Muscle of leg (tissue), 11 donors: ENCODE results near the gene INSL3. TPM values are rescaled to one million over a fixed set of nuclear protein-coding genes. Genes with fewer than 3 reads are reported as not detected.
"Not testable (repeated sequence)": the region's sequence is repeated elsewhere in the genome, so short reads cannot be mapped to it uniquely, and the experiment has no call there.

Source experiments
- DNase-seq: peaks from one replicate; pipeline ENCODE4 v3.0.0; 2013
- H3K27ac ChIP-seq: one replicate; pipeline ENCODE4 v1.5.1; 2013; ENCODE audit warnings: mild to moderate bottlenecking, low read length, control low read depth
- H3K27me3 ChIP-seq: one replicate; pipeline ENCODE4 v1.6.1; 2013; ENCODE audit warnings: low read length; ENCODE audit not compliant: control insufficient read depth, insufficient read depth
- H3K36me3 ChIP-seq: one replicate; pipeline ENCODE4 v1.6.1; 2013; ENCODE audit warnings: low read length; ENCODE audit not compliant: control insufficient read depth, insufficient read depth
- H3K4me1 ChIP-seq: one replicate; pipeline ENCODE4 v1.6.1; 2013; ENCODE audit warnings: low read length; ENCODE audit not compliant: control insufficient read depth, insufficient read depth
- H3K4me3 ChIP-seq: one replicate; pipeline ENCODE4 v1.5.1; 2013; ENCODE audit warnings: low read length, control low read depth
- H3K9me3 ChIP-seq: replicated peaks from 2 replicates; pipeline ENCODE4 v1.6.1; 2013; ENCODE audit warnings: low read depth, low read length; ENCODE audit not compliant: control insufficient read depth
- WGBS: methylation state at CpG from one replicate; pipeline ENCODE4 v1.1.5; 2013; ENCODE audit warnings: missing lambda C conversion rate; ENCODE audit not compliant: insufficient coverage; 5-methylcytosine and 5-hydroxymethylcytosine counted together
- polyA plus RNA-seq, 8 donors: library from polyadenylated mRNA; unstranded; fragments of 120-200 nt; gene quantifications; one replicate each; pipeline versions ENCODE4 v1.2.1 to v1.2.3, GENCODE V29; 2013; ENCODE audit warnings: inconsistent platforms in 1 of 8, low replicate concordance in 1 of 8; ENCODE audit not compliant: insufficient read length in 8 of 8, insufficient read depth in 1 of 8
- total RNA-seq: library from RNA; stranded (reverse); fragments of 120-200 nt; gene quantifications from one replicate; pipeline ENCODE4 v1.2.4, GENCODE V29; 2013

The INSL3 gene
- total and polyA plus RNA-seq, 9 donors = not detected

GRCh38 chr19:17817668-17818363 lies 3.5 kb downstream of the INSL3 start:
- H3K27me3 ChIP-seq = peaks cover 2% of the 10 kb centered on the region
- no peak overlapping the region for H3K27ac ChIP-seq
- H3K4me3 ChIP-seq = no peak overlapping the region
- WGBS = 74% methylated on average over 10 of the region's 13 CpGs
- no peaks in the 10 kb centered on the region for H3K9me3 ChIP-seq
- H3K4me1 ChIP-seq = no peaks in the 10 kb centered on the region
- DNase-seq = no peak
- no peaks in the 10 kb centered on the region for H3K36me3 ChIP-seq

- Histone ChIP-seq H3K27ac (no peak overlapping the region), H3K27me3 (peaks cover 7% of the 10 kb centered on the region), H3K4me1 (no peaks in the 10 kb centered on the region), H3K36me3 (no peaks in the 10 kb centered on the region), H3K4me3 (no peak overlapping the region), H3K9me3 (peaks cover 2% of the 10 kb centered on the region)
- 20% methylated on average over 3 of the region's 5 CpGs for WGBS
- DNase-seq = no peak
Measured at GRCh38 chr19:17812099-17812498, 9.2 kb downstream of the INSL3 start.

GRCh38 chr19:17811681-17812080 lies 9.6 kb downstream of the INSL3 start:
- H3K4me1 ChIP-seq = no peaks in the 10 kb centered on the region
- no peak overlapping the region for H3K27ac ChIP-seq
- H3K4me3 ChIP-seq = no peak overlapping the region
- WGBS = 94% methylated on average over 11 of the region's 20 CpGs
- H3K27me3 ChIP-seq = peaks cover 7% of the 10 kb centered on the region
- DNase-seq = no peak
- H3K9me3 ChIP-seq = peaks cover 2% of the 10 kb centered on the region
- no peaks in the 10 kb centered on the region for H3K36me3 ChIP-seq

GRCh38 chr19:17811103-17811502 lies 10.2 kb downstream of the INSL3 start:
- H3K36me3 ChIP-seq = no peaks in the 10 kb centered on the region
- DNase-seq = no peak
- no peak overlapping the region for H3K27ac ChIP-seq
- H3K27me3 ChIP-seq = peaks cover 5% of the 10 kb centered on the region
- H3K4me1 ChIP-seq = no peaks in the 10 kb centered on the region
- no CpG with 5 or more reads among the region's 2 CpGs for WGBS
- no peak overlapping the region for H3K4me3 ChIP-seq
- H3K9me3 ChIP-seq = peaks cover 2% of the 10 kb centered on the region

- DNase-seq = no peak
- no peaks in the 10 kb centered on the region for H3K36me3 ChIP-seq
- H3K4me3 ChIP-seq = no peak overlapping the region
- peaks cover 5% of the 10 kb centered on the region for H3K27me3 ChIP-seq
- peaks cover 2% of the 10 kb centered on the region for H3K9me3 ChIP-seq
- WGBS = 64% methylated on average over 36 of the region's 38 CpGs
- no peak overlapping the region for H3K27ac ChIP-seq
- H3K4me1 ChIP-seq = no peaks in the 10 kb centered on the region
Measured at GRCh38 chr19:17807731-17808316, 13.5 kb downstream of the INSL3 start.

GRCh38 chr19:17806945-17807344 lies 14.4 kb downstream of the INSL3 start:
- H3K27ac ChIP-seq = no peak overlapping the region
- H3K27me3 ChIP-seq = peaks cover 5% of the 10 kb centered on the region
- WGBS = 60% methylated on average over 1 of the region's 3 CpGs
- H3K9me3 ChIP-seq = peaks cover 2% of the 10 kb centered on the region
- H3K36me3 ChIP-seq = no peaks in the 10 kb centered on the region
- H3K4me1 ChIP-seq = no peaks in the 10 kb centered on the region
- H3K4me3 ChIP-seq = no peak overlapping the region
- DNase-seq = no peak

- Histone ChIP-seq H3K9me3 (no peaks in the 10 kb centered on the region), H3K4me1 (no peaks in the 10 kb centered on the region), H3K27me3 (peaks cover 5% of the 10 kb centered on the region), H3K4me3 (no peak overlapping the region), H3K27ac (no peak overlapping the region), H3K36me3 (no peaks in the 10 kb centered on the region)
- DNase-seq = no peak
- WGBS = 89% methylated on average over 4 of the region's 4 CpGs
Measured at GRCh38 chr19:17805427-17805826, 15.9 kb downstream of the INSL3 start.

GRCh38 chr19:17803264-17803896 lies 17.9 kb downstream of the INSL3 start:
- DNase-seq = peak; percentile 24
- H3K4me1 ChIP-seq = no peaks in the 10 kb centered on the region

GRCh38 chr19:17802137-17802858 lies 19.0 kb downstream of the INSL3 start:
- 66% methylated on average over 7 of the region's 12 CpGs for WGBS

More at GRCh38 chr19:17803264-17803896, 17.9 kb downstream of the INSL3 start:
- no peaks in the 10 kb centered on the region for H3K36me3 ChIP-seq
- peaks cover 1% of the 10 kb centered on the region for H3K27me3 ChIP-seq
- H3K9me3 ChIP-seq = no peaks in the 10 kb centered on the region
- no peak overlapping the region for H3K27ac ChIP-seq
- no peak overlapping the region for H3K4me3 ChIP-seq
- WGBS = 62% methylated on average over 11 of the region's 14 CpGs

GRCh38 chr19:17798599-17798998 lies 22.7 kb downstream of the INSL3 start:
- not testable (repeated sequence) for H3K4me1 ChIP-seq, H3K4me3 ChIP-seq, H3K9me3 ChIP-seq, H3K36me3 ChIP-seq, H3K27ac ChIP-seq, DNase-seq
- H3K27me3 ChIP-seq = peaks cover 38% of the 10 kb centered on the region
- WGBS = 90% methylated on average over 2 of the region's 3 CpGs

More at GRCh38 chr19:17802137-17802858, 19.0 kb downstream of the INSL3 start:
- no peak for DNase-seq
- Histone ChIP-seq H3K27ac (no peak overlapping the region), H3K9me3 (no peaks in the 10 kb centered on the region), H3K4me3 (no peak overlapping the region), H3K36me3 (no peaks in the 10 kb centered on the region), H3K4me1 (no peaks in the 10 kb centered on the region), H3K27me3 (peaks cover 5% of the 10 kb centered on the region)
